Prostate gland (tissue), 2 donors: ENCODE results near the gene KIF18B. TPM values are rescaled to one million over a fixed set of nuclear protein-coding genes. Genes with fewer than 3 reads are reported as not detected.

Experiments used
- DNase-seq: peaks from one replicate; pipeline ENCODE4 v3.0.0-alpha.2; 2019; ENCODE audit warnings: low spot score
- H3K27ac ChIP-seq, 2 donors: fragments of 200-600 bp; sonication (generic); 2 replicates each; pipeline ENCODE4 v1.5.1; 2017 to 2019
- H3K27me3 ChIP-seq: fragments of 200-600 bp; sonication (generic); replicated peaks from 2 replicates; pipeline ENCODE4 v1.5.1; 2019; ENCODE audit not compliant: insufficient read depth
- H3K36me3 ChIP-seq, 2 donors: fragments of 200-600 bp; sonication (generic); 1 replicate in 1 of 2; 2 replicates in 1 of 2; pipeline versions ENCODE4 v1.5.1 to v1.8.1; 2017 to 2019
- H3K4me1 ChIP-seq: fragments of 200-600 bp; sonication (generic); replicated peaks from 2 replicates; pipeline ENCODE4 v1.5.1; 2019
- H3K4me3 ChIP-seq, 2 donors: fragments of 200-600 bp; sonication (generic); 2 replicates each; pipeline ENCODE4 v1.5.1; 2017 to 2019
- H3K9me3 ChIP-seq: fragments of 200-600 bp; sonication (generic); 2 replicates; pipeline ENCODE4 v1.5.1; 2017
- CTCF ChIP-seq, 4 experiments: fragments of 200-600 bp in 2 of 4; fragments of 450-650 bp in 2 of 4; sonication (generic) in 2 of 4; IDR thresholded peaks; 1 replicate in 3 of 4; 2 replicates in 1 of 4; pipeline ENCODE4 v1.5.1; 2016 to 2019; ENCODE audit warnings: antibody characterized with exemption in 4 of 4, mild to moderate bottlenecking in 2 of 4, moderate library complexity in 2 of 4
- POLR2A ChIP-seq: fragments of 450-650 bp; IDR thresholded peaks from one replicate; pipeline ENCODE4 v1.6.1; 2016; ENCODE audit warnings: antibody characterized with exemption, mild to moderate bottlenecking
- POLR2AphosphoS5 ChIP-seq: sonication (generic); formaldehyde crosslinking; IDR thresholded peaks from one replicate; pipeline ENCODE4 v1.6.1; 2017; ENCODE audit warnings: antibody characterized with exemption
- WGBS: methylation state at CpG from one replicate; pipeline ENCODE4 v1.1.5; 2018; 5-methylcytosine and 5-hydroxymethylcytosine counted together
- intact Hi-C: fragments of 100-400 bp; cut with DNase I; formaldehyde crosslinking; loops from one replicate; pipeline ENCODE4 v1.14.2; 2022
- total RNA-seq, 2 donors: library from RNA; depleted of rRNA; stranded (reverse); fragments of >200 nt; gene quantifications; one replicate each; pipeline ENCODE4 v1.1.0, GENCODE V29; 2016

Gene KIF18B
- total RNA-seq, 2 donors from 2014 or later = 1.8 to 2.5 TPM

DNA sequence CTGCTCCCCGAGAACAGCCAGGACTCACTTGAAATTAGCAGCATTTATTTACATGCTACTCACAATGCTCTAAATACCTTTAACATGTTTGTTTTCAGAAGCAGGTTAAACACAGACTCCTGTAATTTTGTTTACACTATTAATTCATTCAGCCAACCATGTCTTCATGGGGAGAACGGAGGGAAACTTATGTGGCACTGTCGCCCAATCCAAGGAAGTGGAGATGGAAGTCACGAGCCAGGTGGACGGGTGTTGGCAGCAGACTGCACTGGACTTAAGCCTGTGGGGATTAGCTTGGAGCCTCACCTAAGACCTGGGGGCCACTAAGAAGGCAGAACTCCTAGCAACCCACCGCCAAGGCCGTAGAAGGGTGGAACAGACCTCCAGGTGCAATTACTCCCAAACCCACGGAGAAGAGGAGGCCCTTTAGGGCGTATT lies 23.4 kb downstream of the KIF18B start:
- TF ChIP-seq POLR2AphosphoS5 (peak; percentile 52), POLR2A (no peak)
- WGBS = 59% methylated on average over 9 of the region's 9 CpGs
- Histone ChIP-seq H3K4me1 (no peaks in the 10 kb centered on the region), H3K27me3 (no peaks in the 10 kb centered on the region), H3K9me3 (no peaks in the 10 kb centered on the region), H3K36me3 (no peaks in the 10 kb centered on the region), H3K4me3 (no peak overlapping the region), H3K27ac (no peak overlapping the region)
- DNase-seq = no peak
- intact Hi-C loops = no loop called here

GRCh38 chr17:44922746-44923470 lies 24.7 kb downstream of the KIF18B start:
- H3K4me3 ChIP-seq = no peak overlapping the region
- intact Hi-C loops = no loop called here
- no peaks in the 10 kb centered on the region for H3K27me3 ChIP-seq
- TF ChIP-seq CTCF (IDR thresholded peaks at IDR 0.05) (no peak), POLR2AphosphoS5 (no peak), POLR2A (no peak)
- no peaks in the 10 kb centered on the region for H3K9me3 ChIP-seq
- no peaks in the 10 kb centered on the region for H3K36me3 ChIP-seq
- WGBS = 75% methylated on average over 19 of the region's 19 CpGs
- DNase-seq = no peak
- no peak overlapping the region for H3K27ac ChIP-seq
- H3K4me1 ChIP-seq = no peaks in the 10 kb centered on the region

- intact Hi-C loops = no loop called here
- H3K9me3 ChIP-seq = no peaks in the 10 kb centered on the region
- no peak overlapping the region for H3K27ac ChIP-seq
- 91% methylated on average over 6 of the region's 6 CpGs for WGBS
- H3K4me3 ChIP-seq = no peak overlapping the region
- H3K36me3 ChIP-seq = no peaks in the 10 kb centered on the region
- H3K4me1 ChIP-seq = no peaks in the 10 kb centered on the region
- TF ChIP-seq POLR2AphosphoS5 (no peak), CTCF (IDR thresholded peaks at IDR 0.05) (no peak), POLR2A (no peak)
- DNase-seq = no peak
- no peaks in the 10 kb centered on the region for H3K27me3 ChIP-seq
These were observed 25.4 kb downstream of the KIF18B start for GRCh38 chr17:44922136-44922535.

GRCh38 chr17:44921122-44921882 lies 26.3 kb downstream of the KIF18B start:
- intact Hi-C loops = loop anchor here (2.0 kb wide), 1 partner anchor 177 kb away; no protein-coding TSS in a partner anchor
- Histone ChIP-seq H3K4me3 (no peak overlapping the region), H3K36me3 (no peaks in the 10 kb centered on the region), H3K4me1 (no peaks in the 10 kb centered on the region), H3K27ac (no peak overlapping the region), H3K9me3 (no peaks in the 10 kb centered on the region), H3K27me3 (no peaks in the 10 kb centered on the region)
- no peak for DNase-seq
- WGBS = 79% methylated on average over 11 of the region's 11 CpGs
- TF ChIP-seq CTCF (IDR thresholded peaks at IDR 0.05) (no peak), POLR2AphosphoS5 (no peak), POLR2A (no peak)

GRCh38 chr17:44920565-44920940 lies 27.0 kb downstream of the KIF18B start:
- intact Hi-C loops = loop anchor here (1.0 to 2.0 kb wide), 2 partner anchors 102 to 178 kb away; no protein-coding TSS in a partner anchor
- WGBS = 78% methylated on average over 7 of the region's 7 CpGs
- no peak for TF ChIP-seq POLR2A
- no peak for TF ChIP-seq CTCF (IDR thresholded peaks at IDR 0.05)
- no peak for TF ChIP-seq POLR2AphosphoS5
- Histone ChIP-seq H3K4me3 (no peak overlapping the region), H3K9me3 (no peaks in the 10 kb centered on the region), H3K27me3 (no peaks in the 10 kb centered on the region), H3K27ac (no peak overlapping the region), H3K4me1 (no peaks in the 10 kb centered on the region), H3K36me3 (no peaks in the 10 kb centered on the region)
- DNase-seq = no peak
